Activated CD4-positive, alpha-beta T cell treated with anti-CD3 and anti-CD28 coated beads, Interleukin-2, amount 50 U/mL, for 4 hours (primary cell): Measurements from ENCODE around the gene CFAP74.

Experiments used
- DNase-seq, 2 experiments: peaks; one replicate each; pipeline ENCODE4 v3.0.0-alpha.2; 2020

CFAP74 gene

GRCh38 chr1:2042830-2043773 lies 39.5 kb upstream of the CFAP74 start:
- DNase-seq: no peak

GRCh38 chr1:2041887-2042286 lies 38.3 kb upstream of the CFAP74 start:
- DNase-seq: no peak

- DNase-seq: no peak
These were observed 37.7 kb upstream of the CFAP74 start for GRCh38 chr1:2041305-2041704.

- DNase-seq: no peak
These were observed 35.7 kb upstream of the CFAP74 start for GRCh38 chr1:2039251-2039650.

GRCh38 chr1:2038229-2038628 lies 34.6 kb upstream of the CFAP74 start:
- no peak for DNase-seq

- DNase-seq: no peak
These were observed 33.9 kb upstream of the CFAP74 start for GRCh38 chr1:2037314-2037979.

GRCh38 chr1:2036287-2036686 lies 32.7 kb upstream of the CFAP74 start:
- no peak for DNase-seq

- DNase-seq: no peak
These were observed 29.6 kb upstream of the CFAP74 start for GRCh38 chr1:2033165-2033564.

- no peak for DNase-seq
These were observed 29.2 kb upstream of the CFAP74 start for GRCh38 chr1:2032737-2033136.

GRCh38 chr1:2031546-2032540 lies 28.3 kb upstream of the CFAP74 start:
- DNase-seq: no peak

- DNase-seq: no peak
These were observed 26.7 kb upstream of the CFAP74 start for GRCh38 chr1:2030076-2030871.

GRCh38 chr1:2029561-2029960 lies 26.0 kb upstream of the CFAP74 start:
- no peak for DNase-seq

GRCh38 chr1:2028870-2029560 lies 25.4 kb upstream of the CFAP74 start:
- DNase-seq: no peak

- no peak for DNase-seq
These were observed 24.5 kb upstream of the CFAP74 start for GRCh38 chr1:2027961-2028583.

GRCh38 chr1:2025491-2025981 lies 21.9 kb upstream of the CFAP74 start:
- DNase-seq: no peak

- no peak for DNase-seq
These were observed 21.3 kb upstream of the CFAP74 start for GRCh38 chr1:2024887-2025286.

- no peak for DNase-seq
These were observed 20.9 kb upstream of the CFAP74 start for GRCh38 chr1:2024451-2024850.

GRCh38 chr1:2023187-2023586 lies 19.6 kb upstream of the CFAP74 start:
- DNase-seq: no peak

- DNase-seq: no peak
These were observed 18.6 kb upstream of the CFAP74 start for GRCh38 chr1:2022063-2022770.

- no peak for DNase-seq
These were observed 18.0 kb upstream of the CFAP74 start for GRCh38 chr1:2021550-2021949.
